ENCODE results near the gene MYB. TPM values are rescaled to one million over a fixed set of nuclear protein-coding genes. Genes with fewer than 3 reads are reported as not detected.

The MYB gene
- total and polyA plus RNA-seq, 2 experiments from 2014 or later, result 4.2 to 7.9 TPM

- Histone ChIP-seq H3K27ac (ENCODE audit: low read depth) (no peak overlapping the region), H3K4me2 (peak overlapping the region; percentile 97), H4K20me1 (replicated peaks; ENCODE audit: insufficient read depth) (no peaks in the 10 kb centered on the region), H3K9me2 (ENCODE audit: insufficient read depth) (no peaks in the 10 kb centered on the region), H3K4me3 (peak overlapping the region; percentile 83), H3K4me1 (ENCODE audit: insufficient read depth) (peaks cover 12% of the 10 kb centered on the region), H3K79me2 (replicated peaks; ENCODE audit: insufficient read depth) (peaks cover 3% of the 10 kb centered on the region; the same call in 1 of the 2 replicates), H3K36me3 (ENCODE audit: insufficient read depth) (no peaks in the 10 kb centered on the region), H3K27me3 (ENCODE audit: insufficient read depth) (peaks cover 41% of the 10 kb centered on the region), H2AFZ (peak overlapping the region; percentile 85), H3F3A (replicated peaks; ENCODE audit: low read depth) (peaks cover 6% of the 10 kb centered on the region)
- H3K27me3 Mint-ChIP-seq (ENCODE audit: insufficient read depth, low read depth, poor library complexity), result peaks cover 26% of the 10 kb centered on the region
- H3K4me3 Mint-ChIP-seq, result peak overlapping the region; percentile 77
- ATAC-seq (peak; percentile 58), DNase-seq (ENCODE audit: low spot score) (peak; percentile 93)
- no peaks in the 10 kb centered on the region for H3K9me3 Mint-ChIP-seq
- no peak overlapping the region for H3K27ac Mint-ChIP-seq
- TF ChIP-seq CTCF (conservative IDR thresholded peaks at IDR 0.05; ENCODE audit: low read depth in 2 of 2), result peak; percentile 77 to 79
- TF ChIP-seq CREB1 (CRISPR knock-in tag; IDR thresholded peaks at IDR 0.05; ENCODE audit: low read depth), result no peak
- H3K36me3 Mint-ChIP-seq (ENCODE audit: low read depth), result no peaks in the 10 kb centered on the region
- H3K4me1 Mint-ChIP-seq, result peaks cover 8% of the 10 kb centered on the region
Measured at GRCh38 chr6:135183532-135184440, 2.7 kb downstream of the MYB start.

- H3K27me3 ChIP-seq (ENCODE audit: insufficient read depth), result peaks cover 27% of the 10 kb centered on the region
- peaks cover 26% of the 10 kb centered on the region for H3K27me3 Mint-ChIP-seq (ENCODE audit: insufficient read depth, low read depth, poor library complexity)
- H3K9me2 ChIP-seq (ENCODE audit: insufficient read depth), result no peaks in the 10 kb centered on the region
- TF ChIP-seq EZH2phosphoT487 (IDR thresholded peaks at IDR 0.05; ENCODE audit: unreplicated experiment), result no peak
- TF ChIP-seq JUNB (IDR thresholded peaks at IDR 0.05; ENCODE audit: unreplicated experiment), result no peak
- TF ChIP-seq CTCF (conservative IDR thresholded peaks at IDR 0.05; ENCODE audit: low read depth in 2 of 2), result no peak
- no peak for TF ChIP-seq EZH2 (IDR thresholded peaks at IDR 0.05; ENCODE audit: low read depth, unreplicated experiment)
- TF ChIP-seq POLR2AphosphoS5 (IDR thresholded peaks at IDR 0.05; ENCODE audit: low read depth), result no peak
- TF ChIP-seq REST (IDR thresholded peaks at IDR 0.05; ENCODE audit: unreplicated experiment), result no peak
- no peak for TF ChIP-seq STAT1 (IDR thresholded peaks at IDR 0.05; ENCODE audit: unreplicated experiment)
- no peak for TF ChIP-seq ETS1 (IDR thresholded peaks at IDR 0.05)
- TF ChIP-seq ZNF331 (CRISPR knock-in tag; IDR thresholded peaks at IDR 0.05; ENCODE audit: low read depth), result no peak
Measured at GRCh38 chr6:135185483-135185882, 4.4 kb downstream of the MYB start.

More at GRCh38 chr6:135185483-135185882, 4.4 kb downstream of the MYB start:
- no peak overlapping the region for H3K27ac Mint-ChIP-seq
- Histone ChIP-seq H2AFZ (no peak overlapping the region), H3K4me3 (no peak overlapping the region), H3K27ac (ENCODE audit: low read depth) (no peak overlapping the region), H3K36me3 (ENCODE audit: insufficient read depth) (no peaks in the 10 kb centered on the region), H4K20me1 (replicated peaks; ENCODE audit: insufficient read depth) (no peaks in the 10 kb centered on the region), H3K79me2 (replicated peaks; ENCODE audit: insufficient read depth) (peaks cover 3% of the 10 kb centered on the region; the same call in 1 of the 2 replicates), H3K4me2 (no peak overlapping the region), H3K4me1 (ENCODE audit: insufficient read depth) (peaks cover 7% of the 10 kb centered on the region), H3F3A (replicated peaks; ENCODE audit: low read depth) (peaks cover 6% of the 10 kb centered on the region)
- H3K4me3 Mint-ChIP-seq, result no peak overlapping the region
- DNase-seq (ENCODE audit: low spot score) (no peak), ATAC-seq (no peak)
- no peaks in the 10 kb centered on the region for H3K9me3 Mint-ChIP-seq
- H3K36me3 Mint-ChIP-seq (ENCODE audit: low read depth), result no peaks in the 10 kb centered on the region
- H3K4me1 Mint-ChIP-seq, result peaks cover 4% of the 10 kb centered on the region; the same call in 2 of the 3 replicates

Data from GM23338 (cell line).